HG02970 (cell line): ENCODE measurements around the gene CCDC88C.
"Not testable (repeated sequence)": the region's sequence is repeated elsewhere in the genome, so short reads cannot be mapped to it uniquely, and the experiment has no call there.

Source experiments
- ATAC-seq: cut with Tn5 transposase; IDR thresholded peaks from one replicate; pipeline ENCODE4 v1.9.1; 2021; ENCODE audit warnings: mild to moderate bottlenecking, moderate library complexity, moderate number of reproducible peaks; ENCODE audit not compliant: unreplicated experiment, low FRiP score

The CCDC88C gene

DNA sequence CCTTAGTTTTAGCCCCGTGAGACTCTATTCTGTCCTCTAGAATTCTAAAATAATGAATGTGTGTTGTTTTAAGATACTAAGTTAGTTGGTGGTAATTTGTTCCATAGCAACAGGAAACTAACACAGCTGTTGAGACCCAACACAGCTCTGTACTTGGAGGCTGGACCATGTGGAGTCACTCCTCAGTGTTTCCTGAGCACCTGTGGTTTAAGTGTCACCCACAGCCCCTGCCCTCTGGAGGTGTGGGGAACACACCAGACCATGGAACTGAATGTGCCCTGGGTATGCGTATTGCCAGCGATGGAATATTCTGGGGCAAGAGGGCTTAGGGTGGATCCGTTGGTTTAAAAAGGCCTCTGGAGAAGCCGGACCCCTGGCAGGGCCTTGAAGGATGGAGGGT, 156.5 kb downstream of the CCDC88C start:
- no peak for ATAC-seq

DNA sequence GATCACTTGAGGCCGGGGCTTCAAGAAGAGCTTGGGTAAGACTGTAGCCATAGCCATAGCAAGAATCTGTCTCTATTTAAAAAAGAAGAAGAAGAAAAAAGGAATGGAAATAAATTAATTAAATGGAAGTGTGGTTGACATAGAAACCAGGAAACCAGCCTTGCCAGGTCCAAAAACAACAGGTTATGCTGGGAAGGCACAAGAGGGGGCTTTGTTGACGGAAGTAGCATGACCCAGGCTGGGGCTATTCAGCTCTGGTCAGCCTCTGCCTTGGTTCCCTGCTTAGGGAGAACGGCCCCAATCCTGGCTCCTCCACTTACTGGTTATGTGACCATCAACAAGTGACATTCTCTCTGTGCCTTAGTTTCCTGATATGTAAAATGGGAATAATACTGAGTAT, 158.7 kb downstream of the CCDC88C start:
- ATAC-seq = no peak

DNA sequence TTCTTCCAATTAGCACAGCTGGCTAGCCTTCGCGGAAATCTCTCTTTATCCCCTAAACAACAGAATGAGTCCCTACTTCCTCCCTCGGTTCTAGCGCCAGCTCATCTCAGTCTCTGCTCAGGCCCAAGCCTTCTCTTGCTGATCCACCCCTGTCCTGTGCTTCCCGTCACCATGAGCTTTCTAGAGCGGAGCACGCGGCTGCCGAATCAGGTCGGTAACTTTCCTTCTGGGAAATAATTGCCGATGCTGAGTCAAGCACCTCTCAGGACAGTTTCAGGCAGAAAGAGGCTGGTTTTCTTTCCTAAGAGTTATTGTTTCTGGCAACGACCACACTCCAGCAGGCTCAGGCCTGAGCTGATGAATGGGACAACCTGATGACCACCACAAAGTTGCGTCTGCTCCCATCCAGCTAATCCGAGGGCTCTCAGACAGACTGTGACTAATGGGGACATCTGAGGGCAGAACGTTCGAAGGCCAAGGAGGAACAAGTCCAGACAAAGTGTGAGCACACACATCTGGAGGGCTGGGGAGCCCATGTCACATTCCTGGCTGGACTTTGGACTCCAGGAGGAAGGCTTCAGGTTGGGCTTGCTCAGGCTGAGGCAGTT, 159.5 kb downstream of the CCDC88C start:
- no peak for ATAC-seq

DNA sequence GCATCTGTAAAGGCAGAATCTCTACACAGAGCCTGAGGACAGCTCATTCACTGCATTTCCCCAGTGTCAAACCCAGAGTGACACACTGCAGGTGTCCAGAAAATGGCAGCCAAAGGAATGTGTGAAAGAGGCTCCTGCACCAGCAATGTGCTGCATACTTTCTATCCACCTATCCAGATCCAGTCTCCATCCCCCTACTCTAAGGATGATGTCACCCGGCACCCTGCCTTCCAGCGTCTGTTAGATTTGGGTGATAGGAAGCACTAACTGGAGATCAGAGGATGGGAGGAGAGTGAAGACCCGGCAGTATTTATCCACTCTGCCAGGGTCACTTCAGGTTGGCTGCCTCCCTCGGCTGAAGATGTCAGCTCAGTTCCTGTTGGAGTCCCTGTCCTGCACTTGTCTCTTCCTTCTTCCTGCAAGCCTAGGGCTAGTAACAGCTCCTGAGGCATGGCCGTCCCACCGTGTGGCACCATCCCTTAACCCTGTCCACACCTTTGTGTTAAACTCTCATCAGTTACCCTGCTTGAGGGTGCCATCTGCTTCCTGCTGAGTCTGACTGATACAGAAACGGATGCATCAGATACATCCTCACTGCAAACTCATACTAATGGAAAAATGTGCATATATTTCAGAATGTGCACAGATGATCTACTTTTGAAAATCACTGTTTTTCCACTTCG, 160.2 kb downstream of the CCDC88C start:
- no peak for ATAC-seq

DNA sequence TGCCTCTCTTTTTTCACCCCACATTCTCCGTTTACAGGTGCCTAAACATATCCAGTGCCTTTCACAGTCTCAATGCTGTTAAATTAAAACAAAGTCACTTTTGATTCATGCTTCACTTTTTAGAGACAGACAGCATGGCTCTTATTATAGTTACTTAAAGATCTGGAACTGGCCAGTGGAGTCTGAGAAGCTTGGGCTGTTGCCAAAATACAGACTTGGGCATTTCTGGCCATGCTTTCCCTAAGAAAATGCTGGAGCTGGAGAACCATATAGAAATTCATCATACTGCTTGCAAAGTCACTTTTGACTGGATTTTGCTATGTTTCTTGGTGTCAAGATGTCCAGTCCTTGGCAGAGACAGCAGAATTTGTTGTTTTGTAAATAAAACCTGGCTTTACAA, 161.0 kb downstream of the CCDC88C start:
- no peak for ATAC-seq

DNA sequence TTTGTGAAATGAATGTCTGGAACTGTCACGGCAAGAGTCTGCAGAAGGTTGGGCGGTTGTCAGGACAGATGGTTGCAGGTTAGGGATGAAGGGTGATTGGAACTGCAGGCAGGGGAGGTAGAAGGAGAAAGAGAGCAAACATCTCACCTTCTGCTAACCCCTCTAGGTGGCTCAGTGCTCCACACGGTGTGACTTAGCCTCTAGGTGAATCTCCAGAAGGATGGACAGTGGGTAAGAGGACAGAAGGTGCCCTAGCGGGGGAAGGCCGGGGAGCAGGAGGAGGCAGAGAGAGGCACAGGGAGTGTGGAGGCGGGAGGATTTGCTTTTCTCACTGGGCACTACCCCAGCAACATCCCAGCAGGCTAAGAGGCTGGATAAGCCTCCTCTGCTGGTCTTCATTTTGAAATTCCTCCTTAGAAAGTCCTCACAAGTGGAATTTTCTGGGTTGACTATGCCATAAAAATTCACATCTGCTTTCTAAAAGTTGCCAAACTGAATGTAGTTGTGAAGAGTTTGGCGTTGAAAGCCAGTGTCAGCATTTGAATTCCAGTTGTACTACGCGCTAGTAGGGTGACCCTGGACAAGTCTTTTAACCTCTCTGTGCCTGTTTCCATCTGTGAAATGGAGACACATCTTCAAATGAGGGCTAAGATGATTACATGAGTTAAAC, 162.5 kb downstream of the CCDC88C start:
- no peak for ATAC-seq

DNA sequence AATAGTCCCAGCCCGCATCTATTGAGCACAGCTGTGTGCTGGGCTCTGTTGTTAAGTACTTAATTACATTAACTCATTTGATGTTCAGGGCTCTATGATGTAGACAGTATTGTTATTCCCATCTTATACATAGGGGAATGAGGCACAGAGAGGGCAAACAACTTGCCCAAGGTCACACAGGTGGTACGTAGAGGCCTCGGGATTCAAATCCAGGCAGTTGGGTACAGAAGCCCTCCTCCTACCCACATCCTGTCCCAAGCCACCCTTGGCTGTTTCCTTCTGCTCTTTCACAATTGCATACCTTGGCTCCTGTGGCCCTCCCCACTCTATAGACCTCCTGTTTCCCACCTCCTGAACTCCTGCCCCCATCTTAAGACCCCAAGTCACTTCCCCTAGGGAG, 163.2 kb downstream of the CCDC88C start:
- no peak for ATAC-seq

DNA sequence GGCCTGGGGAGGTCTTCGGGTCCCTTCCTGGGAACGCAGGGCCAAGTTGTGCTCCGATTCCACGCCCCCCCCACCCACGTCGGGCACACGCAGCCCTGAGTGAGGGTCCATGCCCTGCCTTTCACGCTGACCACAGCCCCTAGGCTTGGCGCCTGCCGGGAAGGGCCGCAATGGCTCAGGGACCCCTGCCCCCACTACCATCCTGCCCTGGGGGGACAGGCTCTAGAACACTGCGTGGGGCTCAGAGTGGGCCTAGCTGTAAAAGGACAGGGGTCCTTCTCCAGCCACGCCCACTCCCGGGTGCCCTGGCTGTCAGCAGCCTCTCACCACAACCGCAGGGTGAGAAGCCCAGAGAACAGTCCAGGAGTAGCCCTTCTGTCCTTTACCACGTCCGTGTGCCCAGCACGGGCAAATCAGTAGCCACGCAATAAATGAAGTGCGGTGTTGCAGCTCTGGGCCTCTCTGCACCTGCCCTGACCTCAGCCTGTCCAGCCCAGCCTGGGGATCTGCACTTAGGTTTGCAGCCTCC, 163.8 kb downstream of the CCDC88C start:
- ATAC-seq = no peak

DNA sequence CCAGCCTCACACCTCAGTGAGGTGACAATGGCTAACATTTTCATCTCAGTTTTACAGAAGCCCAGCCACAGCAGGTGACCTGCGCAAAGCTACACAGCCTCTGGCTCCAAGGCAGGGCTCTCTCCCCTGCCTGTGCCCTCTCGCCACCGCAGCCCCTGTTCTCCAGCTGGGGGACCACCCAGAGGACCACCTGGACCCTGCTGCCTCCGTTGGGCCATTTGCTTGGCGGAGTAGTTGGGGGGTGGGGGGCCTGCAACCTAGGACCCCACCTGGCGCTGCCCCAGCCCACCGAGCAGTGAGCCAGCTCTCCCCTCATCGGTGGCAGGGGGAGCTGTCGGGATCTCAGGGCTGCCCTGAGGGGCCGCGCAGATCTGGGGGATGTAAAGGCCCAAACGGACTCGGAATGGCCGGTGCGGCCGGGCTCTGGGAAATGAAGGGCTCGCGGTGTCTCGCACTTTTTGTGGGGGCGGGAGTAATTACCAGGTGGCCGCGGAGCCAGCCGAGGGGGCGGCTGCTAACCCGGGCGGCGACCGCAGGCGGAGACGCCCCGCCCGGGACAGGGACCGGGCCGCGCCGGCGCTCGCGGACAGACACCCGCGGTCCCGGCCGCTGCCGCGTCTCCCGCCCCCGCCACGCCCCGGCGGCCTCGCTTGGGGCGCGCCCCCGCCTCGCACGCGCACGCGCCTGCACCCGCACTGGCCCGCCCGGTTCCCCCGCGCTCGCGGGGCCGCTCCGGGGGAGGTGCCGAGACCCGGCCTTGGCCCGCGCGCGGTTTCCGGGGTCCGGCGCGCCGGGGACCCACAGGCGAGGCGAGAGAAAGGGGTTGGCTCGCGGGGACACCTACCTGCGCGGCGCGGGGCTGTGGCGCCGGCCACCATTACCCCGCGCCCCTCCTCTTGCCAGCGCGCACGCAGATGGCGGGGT, 164.5 kb downstream of the CCDC88C start:
- ATAC-seq = no peak

DNA sequence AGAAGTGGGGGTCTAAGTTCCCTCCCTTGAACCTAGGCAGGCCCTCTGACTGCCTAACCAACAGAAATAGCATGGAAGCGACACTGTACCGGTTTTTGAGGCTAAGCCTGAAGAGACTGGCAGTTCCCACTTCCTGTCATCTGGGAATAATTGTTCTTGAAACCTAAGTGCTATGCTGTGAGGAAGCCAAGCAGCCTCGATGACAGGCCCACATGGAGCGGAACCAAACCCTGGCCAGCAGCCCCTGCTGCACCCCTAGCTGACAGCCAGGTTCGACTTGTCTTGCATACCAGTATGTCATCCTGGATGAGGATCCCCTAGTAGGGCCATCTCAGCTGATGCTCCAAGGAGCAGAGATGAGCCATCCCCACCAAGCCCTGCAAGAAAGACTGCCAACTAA, 166.7 kb downstream of the CCDC88C start:
- ATAC-seq = no peak

DNA sequence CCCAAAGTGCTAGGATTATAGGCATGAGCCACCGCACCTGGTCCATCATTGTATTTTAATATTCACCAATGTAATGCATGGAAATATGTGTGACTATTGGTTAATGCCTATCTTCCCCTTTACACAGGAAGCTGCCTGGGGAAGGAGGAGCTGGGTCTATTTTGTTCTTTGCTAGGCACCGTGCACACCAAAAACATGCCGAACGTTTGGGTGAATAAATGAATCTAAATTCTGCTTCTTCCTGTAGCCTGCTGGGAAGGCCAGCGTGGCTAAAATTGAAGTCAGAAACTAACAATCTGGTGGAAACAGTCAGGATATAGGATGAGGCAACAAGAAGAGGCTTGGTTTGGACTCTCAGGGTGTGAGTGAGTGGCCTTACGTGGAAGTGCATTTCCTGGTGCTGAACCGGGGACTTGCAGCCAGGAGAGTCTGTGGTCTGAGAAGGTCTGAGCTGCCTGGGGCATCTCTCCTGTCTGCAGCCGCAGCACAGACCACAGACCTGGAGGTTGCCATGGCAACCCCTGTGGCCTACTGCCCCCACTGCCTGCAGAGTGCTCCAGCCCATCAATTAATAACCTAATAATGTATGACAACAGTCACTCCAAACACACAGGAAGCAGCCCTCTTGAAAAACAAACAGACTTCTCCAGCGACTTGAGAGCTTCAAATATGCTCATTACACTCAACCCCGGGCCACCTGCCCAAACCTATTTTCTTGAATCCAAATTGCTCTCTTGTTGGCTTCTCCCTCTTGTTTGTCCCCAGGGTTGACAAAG, 167.6 kb downstream of the CCDC88C start:
- peak; percentile 86 for ATAC-seq

DNA sequence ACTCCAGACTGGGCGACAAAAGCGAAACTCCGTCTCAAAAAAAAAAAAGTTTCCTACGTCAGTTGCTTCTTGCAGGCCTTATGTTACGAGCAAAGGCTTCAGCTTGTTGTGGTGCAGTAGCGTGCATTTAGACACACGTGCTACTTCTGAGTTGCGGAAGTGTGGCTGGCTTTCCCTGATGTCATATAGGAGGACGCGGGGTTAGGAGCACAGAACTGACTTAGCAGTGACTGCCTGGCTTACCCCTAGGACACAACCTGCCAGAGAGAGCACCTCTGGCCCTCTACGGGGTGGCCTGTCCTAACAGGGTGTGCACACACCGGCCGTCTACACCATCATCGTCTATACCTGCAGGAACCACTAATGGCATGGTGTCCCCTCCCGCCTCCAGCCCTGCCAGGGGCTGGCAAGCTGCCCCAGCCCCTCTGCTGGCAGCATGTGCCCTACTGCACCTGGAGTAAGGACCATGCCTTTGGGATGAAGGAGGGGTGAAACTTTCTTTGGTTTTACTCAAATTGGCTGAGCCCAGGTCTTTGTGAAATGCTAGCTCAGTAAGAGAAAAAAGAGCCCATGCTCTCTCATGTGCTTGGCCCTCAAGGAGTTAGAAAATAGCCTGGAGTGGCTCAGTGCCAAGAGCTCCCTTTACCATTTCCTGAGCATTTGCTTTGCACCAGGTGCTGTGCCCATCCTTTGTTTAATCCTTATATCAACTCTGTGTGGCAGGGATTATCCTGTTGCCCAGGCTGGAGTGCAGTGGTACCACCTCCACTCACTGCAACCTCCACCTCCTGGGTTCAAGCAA, 171.4 kb downstream of the CCDC88C start:
- ATAC-seq = no peak

DNA sequence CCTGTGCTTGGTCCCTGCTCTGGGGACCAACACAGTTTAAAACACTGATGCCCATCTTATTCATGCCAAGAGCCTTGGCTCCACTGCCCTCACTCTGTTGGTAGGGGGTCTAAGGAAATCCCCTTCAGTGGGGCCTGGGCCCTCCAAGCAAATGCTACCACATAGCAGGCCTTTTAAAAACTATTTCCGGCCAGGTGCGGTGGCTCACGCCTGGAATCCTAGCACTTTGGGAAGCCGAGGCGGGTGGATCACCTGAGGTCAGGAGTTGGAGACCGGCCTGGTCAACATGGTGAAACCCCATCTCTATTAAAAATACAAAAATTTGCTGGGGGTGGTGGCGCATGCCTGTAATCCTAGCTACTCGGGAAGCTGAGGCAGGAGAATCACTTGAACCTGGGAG, 172.0 kb downstream of the CCDC88C start:
- ATAC-seq = not testable (repeated sequence)

DNA sequence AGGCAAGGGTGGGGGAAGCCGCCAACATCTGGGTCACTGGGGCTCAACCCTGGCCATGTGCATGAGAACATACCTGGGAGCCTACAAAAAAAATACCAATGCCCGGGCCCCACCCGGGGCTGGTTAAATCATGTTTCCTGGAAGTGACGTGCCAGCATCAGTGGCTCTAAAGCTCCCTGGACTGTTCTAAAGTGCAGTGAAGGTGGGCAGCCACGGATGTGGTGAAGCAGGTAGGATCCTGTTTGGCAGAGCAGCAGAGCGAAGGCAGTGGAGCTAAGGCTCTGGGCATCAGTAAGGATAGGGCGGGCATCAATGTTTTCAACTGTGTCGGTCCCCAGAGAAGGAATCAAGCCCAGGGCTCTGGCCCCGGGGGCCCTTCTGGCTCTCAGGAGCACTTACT, 172.6 kb downstream of the CCDC88C start:
- ATAC-seq = no peak

DNA sequence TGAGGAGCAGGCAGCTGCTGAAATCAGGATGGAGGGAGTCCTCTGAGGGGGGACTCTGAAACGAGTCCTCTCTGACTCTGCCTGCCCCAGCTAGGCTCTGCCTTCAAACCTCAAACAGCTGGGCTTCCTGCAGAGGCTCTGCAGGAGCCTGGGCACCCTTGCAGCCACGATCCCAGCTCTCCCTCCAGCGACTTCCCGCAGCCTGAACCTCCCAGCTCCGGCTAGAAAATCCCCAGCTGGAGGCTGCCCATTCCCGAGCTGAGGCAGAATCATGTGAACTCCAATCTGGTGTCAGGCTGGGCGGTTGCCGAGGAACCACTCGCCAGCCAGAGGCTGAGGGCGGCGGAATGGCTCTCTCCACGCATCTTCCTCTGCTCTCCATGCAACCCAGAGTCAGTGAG, 173.1 kb downstream of the CCDC88C start, which contains the start of gene GPR68:
Gene GPR68, minus strand, starts transcription at position 204 of the 401 bp plus-strand sequence. CDS start 9,654 bp downstream, outside the sequence.
- ATAC-seq = no peak

DNA sequence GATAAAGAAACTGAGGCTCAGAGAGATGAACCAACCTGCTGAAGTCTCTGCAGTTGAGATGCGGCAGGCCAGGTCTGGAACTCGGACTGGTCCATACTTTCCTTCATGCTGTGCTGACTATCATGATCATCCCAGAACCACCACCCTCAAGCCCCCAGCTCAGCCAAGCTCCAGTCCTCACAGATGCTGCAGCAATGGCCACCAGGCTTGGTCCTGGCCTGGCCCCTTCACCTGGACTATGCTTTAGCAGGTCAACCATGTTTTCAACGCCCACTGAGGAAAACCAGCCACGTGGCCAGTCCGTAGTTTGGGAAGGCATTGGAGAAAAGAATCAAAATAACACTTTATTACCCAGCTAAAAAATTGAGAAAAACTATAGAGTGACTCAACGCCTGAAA, 174.5 kb downstream of the CCDC88C start:
- ATAC-seq = no peak

DNA sequence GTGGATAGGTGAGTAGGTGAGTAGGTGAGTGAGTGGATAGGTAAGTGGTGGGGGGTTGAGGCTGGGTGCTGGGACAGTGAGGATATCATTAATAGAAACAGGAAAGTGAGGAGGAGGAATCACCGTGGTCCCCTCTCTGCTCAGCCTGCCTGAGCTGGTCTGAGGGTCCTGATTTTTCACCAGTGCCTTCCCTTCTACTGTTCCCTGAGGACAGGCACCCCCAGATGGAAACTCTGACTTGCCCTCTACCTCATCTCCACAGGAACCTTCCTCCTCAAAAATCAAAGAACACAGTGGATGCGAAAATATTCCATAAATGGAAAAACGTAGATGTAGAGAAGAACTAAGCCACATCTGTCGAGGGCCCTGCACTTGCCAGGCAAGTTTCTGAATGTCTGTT, 175.0 kb downstream of the CCDC88C start:
- ATAC-seq = no peak

DNA sequence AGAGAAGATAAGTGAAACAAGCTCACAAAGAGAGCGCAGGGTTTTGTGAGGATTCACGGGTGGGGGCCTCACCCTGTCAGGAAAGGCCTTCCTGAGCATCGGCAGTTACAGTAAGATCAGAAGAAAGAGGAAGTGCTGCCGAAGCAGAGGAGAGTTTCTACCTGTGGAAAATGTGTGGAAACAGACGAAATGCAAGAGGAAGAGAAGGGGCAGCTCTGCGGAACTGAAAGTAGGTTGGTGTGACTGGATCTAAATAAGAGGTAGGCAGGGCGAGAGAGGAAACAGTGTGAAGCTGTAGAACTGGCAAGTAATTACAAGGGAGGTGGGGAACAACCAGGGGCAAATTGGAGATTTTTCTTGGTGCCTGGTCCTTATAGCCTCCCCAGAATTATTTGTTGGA, 175.8 kb downstream of the CCDC88C start:
- ATAC-seq = no peak

DNA sequence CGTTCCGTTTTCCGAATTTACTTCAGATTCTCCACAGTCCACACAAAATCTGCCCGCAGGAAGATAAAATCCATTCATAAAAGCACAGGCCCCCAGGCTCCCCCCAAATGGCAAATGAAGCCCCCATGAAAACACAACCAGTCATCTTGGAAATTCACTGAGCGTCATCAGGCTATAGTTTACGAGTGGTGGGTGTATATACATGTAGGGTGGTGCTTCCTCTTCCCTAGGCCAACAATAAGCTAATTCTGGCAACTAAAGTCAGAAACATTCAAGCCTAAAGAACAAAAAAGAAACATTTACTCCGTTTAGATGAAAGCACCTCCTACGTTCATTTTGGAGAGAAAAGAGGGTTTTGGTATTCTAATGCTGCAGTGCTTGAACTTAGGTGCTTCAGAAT, 179.0 kb downstream of the CCDC88C start:
- no peak for ATAC-seq
